CD4-positive, alpha-beta T cell treated with Interferon gamma for 1 hour (primary cell): ENCODE results near the gene RS1.

Source experiments
- DNase-seq: peaks from one replicate; pipeline ENCODE4 v3.0.0-alpha.2; 2020

The RS1 gene

DNA sequence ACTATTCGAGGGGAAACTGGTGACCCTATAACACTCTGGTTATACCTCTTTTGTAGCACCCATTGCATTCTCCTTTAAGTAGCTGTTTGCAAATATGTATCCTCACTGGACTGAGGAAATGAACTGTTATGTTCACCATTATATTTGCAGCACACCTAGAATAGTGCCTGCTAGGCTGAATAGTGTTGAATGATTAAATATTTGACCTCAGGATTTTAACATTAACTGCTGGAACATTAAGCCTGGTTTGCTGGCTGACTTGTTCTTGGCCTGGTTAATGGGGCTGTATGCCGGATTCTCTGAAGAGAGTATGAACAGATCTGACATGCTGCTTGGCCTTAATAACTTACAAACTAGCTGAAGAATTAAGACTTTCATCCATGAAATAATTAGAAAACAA, 80.1 kb downstream of the RS1 start:
- no peak for DNase-seq
